Activated CD4-positive, alpha-beta T cell treated with anti-CD3 and anti-CD28 coated beads for 4 hours (primary cell): Measurements from ENCODE around the gene SLC25A42.
"Not testable (repeated sequence)": the region's sequence is repeated elsewhere in the genome, so short reads cannot be mapped to it uniquely, and the experiment has no call there.

ENCODE experiments used
- DNase-seq, 2 donors: peaks; one replicate each; pipeline ENCODE4 v3.0.0-alpha.2; 2020

The SLC25A42 gene

GRCh38 chr19:19071897-19072296, 8.1 kb downstream of the SLC25A42 start:
- no peak for DNase-seq

- no peak for DNase-seq
Observed at GRCh38 chr19:19074196-19074882, 10.5 kb downstream of the SLC25A42 start.

- DNase-seq = no peak
Observed at GRCh38 chr19:19075126-19075525, 11.3 kb downstream of the SLC25A42 start.

- DNase-seq = no peak
Observed at GRCh38 chr19:19076476-19076875, 12.7 kb downstream of the SLC25A42 start.

GRCh38 chr19:19077103-19077502, 13.3 kb downstream of the SLC25A42 start:
- no peak for DNase-seq

GRCh38 chr19:19078801-19079200, 15.0 kb downstream of the SLC25A42 start:
- no peak for DNase-seq

GRCh38 chr19:19079571-19079970, 15.8 kb downstream of the SLC25A42 start:
- no peak for DNase-seq

- no peak for DNase-seq
Observed at GRCh38 chr19:19081642-19082151, 17.9 kb downstream of the SLC25A42 start.

- no peak for DNase-seq
Observed at GRCh38 chr19:19083413-19084178, 19.8 kb downstream of the SLC25A42 start.

- no peak for DNase-seq
Observed at GRCh38 chr19:19087676-19088075, 23.9 kb downstream of the SLC25A42 start.

- DNase-seq = no peak
Observed at GRCh38 chr19:19094513-19094912, 30.7 kb downstream of the SLC25A42 start.

GRCh38 chr19:19095691-19096090, 31.9 kb downstream of the SLC25A42 start:
- DNase-seq = no peak

GRCh38 chr19:19096641-19097627, 33.1 kb downstream of the SLC25A42 start:
- DNase-seq = no peak

- no peak for DNase-seq
Observed at GRCh38 chr19:19098084-19098702, 34.4 kb downstream of the SLC25A42 start.

GRCh38 chr19:19098703-19099632, 35.2 kb downstream of the SLC25A42 start:
- DNase-seq = no peak

- DNase-seq = no peak
Observed at GRCh38 chr19:19101540-19101939, 37.7 kb downstream of the SLC25A42 start.

- not testable (repeated sequence) for DNase-seq
Observed at GRCh38 chr19:19102566-19102965, 38.8 kb downstream of the SLC25A42 start.

GRCh38 chr19:19103167-19103566, 39.4 kb downstream of the SLC25A42 start:
- DNase-seq = no peak

GRCh38 chr19:19105365-19106055, 41.7 kb downstream of the SLC25A42 start:
- no peak for DNase-seq

GRCh38 chr19:19106056-19106551, 42.3 kb downstream of the SLC25A42 start:
- DNase-seq = no peak
